GM23248 (cell line): ENCODE measurements around the gene COX19. TPM values are rescaled to one million over a fixed set of nuclear protein-coding genes. Genes with fewer than 3 reads are reported as not detected.

Experiments used
- DNase-seq: peaks from one replicate; pipeline ENCODE4 v3.0.0-alpha.2; 2015
- H2AFZ ChIP-seq: fragments of 200-600 bp; sonication (generic); 2 replicates; pipeline ENCODE4 v1.6.1; 2016; ENCODE audit warnings: antibody characterized with exemption
- H3F3A ChIP-seq: fragments of 200-600 bp; sonication (generic); 2 replicates; pipeline ENCODE4 v1.6.1; 2016; ENCODE audit warnings: mild to moderate bottlenecking, antibody characterized with exemption, mixed run types; ENCODE audit not compliant: insufficient read depth
- H3K27ac ChIP-seq: fragments of 200-600 bp; sonication (generic); 2 replicates; pipeline ENCODE4 v1.5.1; 2016; ENCODE audit warnings: mild to moderate bottlenecking
- H3K27me3 ChIP-seq: fragments of 200-600 bp; sonication (generic); replicated peaks from 2 replicates; pipeline ENCODE4 v1.6.1; 2016; ENCODE audit warnings: mild to moderate bottlenecking; ENCODE audit not compliant: insufficient read depth
- H3K36me3 ChIP-seq: fragments of 200-600 bp; sonication (generic); 2 replicates; pipeline ENCODE4 v1.6.1; 2016; ENCODE audit warnings: low read depth, mild to moderate bottlenecking
- H3K4me1 ChIP-seq: fragments of 200-600 bp; sonication (generic); 2 replicates; pipeline ENCODE4 v1.6.1; 2016; ENCODE audit warnings: mild to moderate bottlenecking; ENCODE audit not compliant: insufficient read depth
- H3K4me2 ChIP-seq: fragments of 200-600 bp; sonication (generic); one replicate; pipeline ENCODE4 v1.6.1; 2016; ENCODE audit warnings: mild to moderate bottlenecking; ENCODE audit not compliant: unreplicated experiment
- H3K4me3 ChIP-seq: fragments of 200-600 bp; sonication (generic); 2 replicates; pipeline ENCODE4 v1.5.1; 2016; ENCODE audit warnings: mild to moderate bottlenecking
- H3K79me2 ChIP-seq: fragments of 200-600 bp; sonication (generic); 2 replicates; pipeline ENCODE4 v1.6.1; 2016; ENCODE audit warnings: mild to moderate bottlenecking; ENCODE audit not compliant: insufficient read depth
- H3K9ac ChIP-seq: fragments of 200-600 bp; sonication (generic); 2 replicates; pipeline ENCODE4 v1.6.1; 2016; ENCODE audit warnings: mild to moderate bottlenecking
- H3K9me2 ChIP-seq: fragments of 200-600 bp; sonication (generic); 2 replicates; pipeline ENCODE4 v1.6.1; 2016; ENCODE audit warnings: mixed run types, mild to moderate bottlenecking, moderate library complexity; ENCODE audit not compliant: insufficient read depth
- H3K9me3 ChIP-seq: fragments of 200-600 bp; sonication (generic); one replicate; pipeline ENCODE4 v1.6.1; 2017; ENCODE audit warnings: low read depth
- H4K20me1 ChIP-seq: fragments of 200-600 bp; sonication (generic); 2 replicates; pipeline ENCODE4 v1.6.0; 2016; ENCODE audit not compliant: insufficient read depth
- EZH2 ChIP-seq: fragments of 200-600 bp; sonication (generic); IDR thresholded peaks from 2 replicates; pipeline ENCODE4 v1.6.1; 2018; ENCODE audit warnings: antibody characterized with exemption, mild to moderate bottlenecking; ENCODE audit not compliant: insufficient read depth, poor library complexity, severe bottlenecking
- EZH2phosphoT487 ChIP-seq: fragments of 200-600 bp; sonication (generic); IDR thresholded peaks from 2 replicates; pipeline ENCODE4 v1.6.1; 2018; ENCODE audit warnings: antibody characterized with exemption, moderate library complexity, mild to moderate bottlenecking, low read depth; ENCODE audit not compliant: insufficient read depth
- WGBS, 2 experiments: methylation state at CpG; one replicate each; pipeline ENCODE4 v1.1.6; 2015 to 2017; ENCODE audit warnings: low lambda C conversion rate in 2 of 2, low coverage in 1 of 2; ENCODE audit errors: missing lambda C conversion rate in 2 of 2; 5-methylcytosine and 5-hydroxymethylcytosine counted together
- in situ Hi-C: fragments of 300-500 bp; cut with MboI; formaldehyde crosslinking; loops from 2 replicates; pipeline ENCODE4 v1.15.0; 2020
- polyA plus RNA-seq: library from polyadenylated mRNA; unstranded; fragments of >200 nt; fragmentation: Nextera tagmentation; extraction: Ambion mirVana; gene quantifications from 2 replicates; pipeline ENCODE4 v1.2.1, GENCODE V29; 2016
- total RNA-seq: library from RNA; depleted of rRNA; stranded (reverse); fragments of >200 nt; shearing (Covaris generic); gene quantifications from 2 replicates; pipeline ENCODE4 v1.2.3, GENCODE V29; 2014

COX19 gene
- total and polyA plus RNA-seq, 2 experiments from 2014 or later: 5.5 to 9.9 TPM

GRCh38 chr7:983616-984071 is 8.3 kb upstream of the COX19 start:
- TF ChIP-seq EZH2: no peak
- no peak for TF ChIP-seq EZH2phosphoT487
- H3K36me3 ChIP-seq: no peaks in the 10 kb centered on the region
- no peak overlapping the region for H3K27ac ChIP-seq
- no peaks in the 10 kb centered on the region for H3F3A ChIP-seq
- H3K4me3 ChIP-seq: no peak overlapping the region
- H3K4me2 ChIP-seq: no peak overlapping the region
- 63 to 69% methylated on average over 20 of the region's 20 CpGs for WGBS, 2 experiments
- 0 out of 2 replicates have a peak, but pooled peaks cover 8% of the 10 kb centered on the region for H3K27me3 ChIP-seq
- in situ Hi-C loops: no loop called here
- H3K4me1 ChIP-seq: no peaks in the 10 kb centered on the region
- H3K79me2 ChIP-seq: no peaks in the 10 kb centered on the region
- H2AFZ ChIP-seq: no peak overlapping the region
- no peaks in the 10 kb centered on the region for H3K9me3 ChIP-seq
- no peak for DNase-seq
- H3K9ac ChIP-seq: no peak overlapping the region
- H4K20me1 ChIP-seq: no peaks in the 10 kb centered on the region
- no peaks in the 10 kb centered on the region for H3K9me2 ChIP-seq

DNA sequence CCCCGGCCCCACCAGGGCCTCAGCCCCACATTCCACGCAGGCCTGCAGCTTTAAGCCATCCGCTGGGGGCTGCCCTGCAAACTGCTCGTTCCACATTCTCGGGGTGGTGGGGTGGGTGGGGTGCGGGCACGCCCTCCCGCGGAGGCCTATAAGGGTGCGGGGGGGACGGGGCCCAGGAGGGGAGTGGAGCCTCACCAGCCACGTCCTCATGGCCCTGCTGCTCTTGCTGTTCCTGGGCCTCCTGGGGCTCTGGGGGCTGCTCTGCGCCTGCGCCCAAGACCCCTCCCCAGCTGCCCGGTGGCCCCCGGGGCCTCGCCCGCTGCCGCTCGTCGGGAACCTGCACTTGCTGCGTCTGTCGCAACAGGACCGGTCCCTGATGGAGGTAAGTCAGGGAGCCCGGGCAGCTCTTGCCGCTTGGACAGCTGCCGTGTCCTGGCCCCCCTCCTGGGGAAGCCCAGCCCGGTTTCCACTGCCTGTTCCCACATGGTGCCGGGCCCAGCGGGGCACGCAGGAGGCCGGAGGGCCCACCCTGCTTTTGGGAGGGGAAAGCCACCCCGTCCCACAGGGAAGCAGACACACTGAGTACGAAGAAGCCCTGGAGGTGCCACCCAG is 7.8 kb upstream of the COX19 start, which contains the start of gene CYP2W1:
Gene CYP2W1 (plus strand): TSS at position 178 of the 612 bp plus-strand sequence. CDS start 31 bp downstream, at position 209.
- in situ Hi-C loops: no loop called here
- H3F3A ChIP-seq: no peaks in the 10 kb centered on the region
- no peak for DNase-seq
- H3K4me2 ChIP-seq: no peak within 1 kb of the TSS
- no peaks in the 10 kb centered on the region for H3K9me2 ChIP-seq
- H2AFZ ChIP-seq: no peak within 1 kb of the TSS
- no peaks in the 10 kb centered on the region for H3K4me1 ChIP-seq
- no peak within 1 kb of the TSS for H3K9ac ChIP-seq
- H3K27me3 ChIP-seq: 0 out of 2 replicates have a peak, but pooled peaks cover 8% of the 10 kb centered on the region
- no peak within 1 kb of the TSS for H3K4me3 ChIP-seq
- H3K9me3 ChIP-seq: no peaks in the 10 kb centered on the region
- TF ChIP-seq EZH2phosphoT487: no peak
- TF ChIP-seq EZH2: no peak
- H3K79me2 ChIP-seq: no peaks in the 10 kb centered on the region
- H3K27ac ChIP-seq: no peak within 1 kb of the TSS
- WGBS, 2 experiments: 13% methylated on average over 21 to 30 of the region's 34 CpGs
- no peaks in the 10 kb centered on the region for H4K20me1 ChIP-seq
- no peaks in the 10 kb centered on the region for H3K36me3 ChIP-seq

- Histone ChIP-seq H3K4me2 (no peak overlapping the region), H3K4me1 (no peaks in the 10 kb centered on the region), H3K79me2 (no peaks in the 10 kb centered on the region), H3K9me3 (no peaks in the 10 kb centered on the region), H3K36me3 (no peaks in the 10 kb centered on the region), H4K20me1 (no peaks in the 10 kb centered on the region), H2AFZ (no peak overlapping the region), H3K27ac (no peak overlapping the region), H3K9me2 (no peaks in the 10 kb centered on the region), H3K4me3 (no peak overlapping the region), H3K9ac (no peak overlapping the region), H3K27me3 (0 out of 2 replicates have a peak, but pooled peaks cover 8% of the 10 kb centered on the region), H3F3A (no peaks in the 10 kb centered on the region)
- 56 to 65% methylated on average over 9 of the region's 10 CpGs for WGBS, 2 experiments
- DNase-seq: no peak
- no peak for TF ChIP-seq EZH2phosphoT487
- no peak for TF ChIP-seq EZH2
- in situ Hi-C loops: no loop called here
These were observed 7.2 kb upstream of the COX19 start for GRCh38 chr7:982511-983003.

GRCh38 chr7:981793-982510 is 6.6 kb upstream of the COX19 start:
- H2AFZ ChIP-seq: no peak overlapping the region
- no peaks in the 10 kb centered on the region for H4K20me1 ChIP-seq
- H3K27ac ChIP-seq: no peak overlapping the region
- DNase-seq: no peak
- in situ Hi-C loops: no loop called here
- no peaks in the 10 kb centered on the region for H3K79me2 ChIP-seq
- H3K4me1 ChIP-seq: no peaks in the 10 kb centered on the region
- no peak overlapping the region for H3K4me3 ChIP-seq
- no peaks in the 10 kb centered on the region for H3K9me2 ChIP-seq
- TF ChIP-seq EZH2 (no peak), EZH2phosphoT487 (no peak)
- 62 to 68% methylated on average over 18 of the region's 19 CpGs for WGBS, 2 experiments
- no peak overlapping the region for H3K4me2 ChIP-seq
- H3K36me3 ChIP-seq: no peaks in the 10 kb centered on the region
- H3K9ac ChIP-seq: no peak overlapping the region
- no peaks in the 10 kb centered on the region for H3K9me3 ChIP-seq
- H3F3A ChIP-seq: no peaks in the 10 kb centered on the region
- 0 out of 2 replicates have a peak, but pooled peaks cover 8% of the 10 kb centered on the region for H3K27me3 ChIP-seq
